ENCODE data around the gene GSPT1. TPM values are rescaled to one million over a fixed set of nuclear protein-coding genes. Genes with fewer than 3 reads are reported as not detected.
A peak's percentile ranks its signal among the peaks of the same experiment; 100 is the strongest.

GSPT1 gene
- 31.0 and 31.3 TPM in 2 replicates for polyA plus RNA-seq
- 66.0 and 71.8 TPM in 2 replicates for polyA minus RNA-seq

DNA sequence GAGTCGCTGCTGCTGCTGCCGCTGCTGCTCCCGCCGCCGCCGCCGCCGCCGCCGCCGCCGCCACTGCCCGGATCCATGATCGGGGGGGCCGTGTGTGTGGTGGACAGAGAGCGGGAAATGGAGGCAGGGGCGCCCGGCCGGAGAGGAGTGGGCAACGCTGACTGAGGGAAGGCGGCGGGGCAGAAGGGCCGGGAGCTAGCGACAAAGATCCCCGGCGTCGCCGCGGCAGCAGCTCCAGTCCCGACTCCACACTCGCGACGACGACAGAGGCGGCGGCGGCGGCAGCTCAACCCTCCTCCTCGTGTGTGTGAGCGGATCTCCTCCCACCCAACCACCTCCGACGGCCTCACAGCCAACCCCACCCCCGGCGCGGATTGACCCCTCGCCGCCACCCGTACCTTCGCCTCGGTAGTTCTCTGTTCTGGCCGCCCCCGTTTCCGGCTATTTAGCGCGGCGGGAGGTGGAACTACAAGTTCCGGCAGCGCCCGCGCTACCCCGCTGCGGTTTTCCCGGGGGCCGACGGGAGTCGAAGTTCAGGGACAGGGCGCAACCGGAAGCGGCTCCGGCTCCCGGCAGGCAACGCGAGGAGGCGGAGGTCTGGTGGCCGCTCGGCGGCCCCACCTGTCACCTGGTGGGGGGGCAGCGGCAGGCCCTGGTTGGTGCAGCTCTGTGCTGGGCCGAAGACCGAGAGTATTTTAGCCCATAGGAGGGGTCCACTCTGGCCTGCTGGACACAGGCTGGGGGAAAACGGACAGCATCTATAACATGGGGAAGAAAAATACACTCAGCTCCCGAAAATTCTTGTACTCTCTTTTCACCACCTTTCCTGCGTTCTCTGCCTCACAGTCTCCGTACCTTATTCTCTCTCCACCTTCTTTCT is at the start of gene GSPT1:
Gene GSPT1 (minus strand): TSS at position 313 of the 880 bp plus-strand sequence. CDS start 236 bp downstream, at position 77.
- Histone ChIP-seq H3K79me2 (replicated peaks; ENCODE audit: insufficient read depth, low read length) (peaks cover 37% of the 10 kb centered on the region), H3K4me3 (ENCODE audit: low read length) (peak within 1 kb of the TSS; percentile 85), H3K4me2 (ENCODE audit: low read length) (peak within 1 kb of the TSS; percentile 94), H3K9me2 (ENCODE audit: insufficient read depth, low read length) (no peaks in the 10 kb centered on the region), H4K20me1 (ENCODE audit: insufficient read depth) (no peaks in the 10 kb centered on the region), H3K27ac (ENCODE audit: low read length) (peak within 1 kb of the TSS; percentile 73), H2AFZ (ENCODE audit: low read depth, low read length) (peak within 1 kb of the TSS; percentile 90), H3F3A (ENCODE audit: insufficient read depth, low read length, poor library complexity, severe bottlenecking) (no peaks in the 10 kb centered on the region), H3K9ac (ENCODE audit: low read length) (peak within 1 kb of the TSS; percentile 79), H3K36me3 (ENCODE audit: insufficient read depth, low read length) (no peaks in the 10 kb centered on the region), H3K27me3 (ENCODE audit: insufficient read depth, low read depth, low read length) (no peaks in the 10 kb centered on the region), H3K9me3 (ENCODE audit: low read length) (no peaks in the 10 kb centered on the region)
- TF ChIP-seq SMC3 (conservative IDR thresholded peaks at IDR 0.05; ENCODE audit: poor library complexity) (no peak), EP300 (conservative IDR thresholded peaks at IDR 0.05; ENCODE audit: poor library complexity, severe bottlenecking) (peak; percentile 53), TAF1 (IDR thresholded peaks at IDR 0.05; ENCODE audit: low read depth) (peak; percentile 64), POLR2AphosphoS5 (IDR thresholded peaks at IDR 0.05) (peak; percentile 81), EZH2 (IDR thresholded peaks at IDR 0.05; ENCODE audit: borderline replicate concordance, insufficient read depth, low read length, poor library complexity, severe bottlenecking) (no peak), MXI1 (conservative IDR thresholded peaks at IDR 0.05; ENCODE audit: poor library complexity, severe bottlenecking) (peak; percentile 86)
- TF ChIP-seq, protein P1, sequence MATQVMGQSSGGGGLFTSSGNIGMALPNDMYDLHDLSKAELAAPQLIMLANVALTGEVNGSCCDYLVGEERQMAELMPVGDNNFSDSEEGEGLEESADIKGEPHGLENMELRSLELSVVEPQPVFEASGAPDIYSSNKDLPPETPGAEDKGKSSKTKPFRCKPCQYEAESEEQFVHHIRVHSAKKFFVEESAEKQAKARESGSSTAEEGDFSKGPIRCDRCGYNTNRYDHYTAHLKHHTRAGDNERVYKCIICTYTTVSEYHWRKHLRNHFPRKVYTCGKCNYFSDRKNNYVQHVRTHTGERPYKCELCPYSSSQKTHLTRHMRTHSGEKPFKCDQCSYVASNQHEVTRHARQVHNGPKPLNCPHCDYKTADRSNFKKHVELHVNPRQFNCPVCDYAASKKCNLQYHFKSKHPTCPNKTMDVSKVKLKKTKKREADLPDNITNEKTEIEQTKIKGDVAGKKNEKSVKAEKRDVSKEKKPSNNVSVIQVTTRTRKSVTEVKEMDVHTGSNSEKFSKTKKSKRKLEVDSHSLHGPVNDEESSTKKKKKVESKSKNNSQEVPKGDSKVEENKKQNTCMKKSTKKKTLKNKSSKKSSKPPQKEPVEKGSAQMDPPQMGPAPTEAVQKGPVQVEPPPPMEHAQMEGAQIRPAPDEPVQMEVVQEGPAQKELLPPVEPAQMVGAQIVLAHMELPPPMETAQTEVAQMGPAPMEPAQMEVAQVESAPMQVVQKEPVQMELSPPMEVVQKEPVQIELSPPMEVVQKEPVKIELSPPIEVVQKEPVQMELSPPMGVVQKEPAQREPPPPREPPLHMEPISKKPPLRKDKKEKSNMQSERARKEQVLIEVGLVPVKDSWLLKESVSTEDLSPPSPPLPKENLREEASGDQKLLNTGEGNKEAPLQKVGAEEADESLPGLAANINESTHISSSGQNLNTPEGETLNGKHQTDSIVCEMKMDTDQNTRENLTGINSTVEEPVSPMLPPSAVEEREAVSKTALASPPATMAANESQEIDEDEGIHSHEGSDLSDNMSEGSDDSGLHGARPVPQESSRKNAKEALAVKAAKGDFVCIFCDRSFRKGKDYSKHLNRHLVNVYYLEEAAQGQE (IDR thresholded peaks at IDR 0.05; ENCODE audit: borderline replicate concordance): peak; percentile 42
- TF ChIP-seq, protein P2, sequence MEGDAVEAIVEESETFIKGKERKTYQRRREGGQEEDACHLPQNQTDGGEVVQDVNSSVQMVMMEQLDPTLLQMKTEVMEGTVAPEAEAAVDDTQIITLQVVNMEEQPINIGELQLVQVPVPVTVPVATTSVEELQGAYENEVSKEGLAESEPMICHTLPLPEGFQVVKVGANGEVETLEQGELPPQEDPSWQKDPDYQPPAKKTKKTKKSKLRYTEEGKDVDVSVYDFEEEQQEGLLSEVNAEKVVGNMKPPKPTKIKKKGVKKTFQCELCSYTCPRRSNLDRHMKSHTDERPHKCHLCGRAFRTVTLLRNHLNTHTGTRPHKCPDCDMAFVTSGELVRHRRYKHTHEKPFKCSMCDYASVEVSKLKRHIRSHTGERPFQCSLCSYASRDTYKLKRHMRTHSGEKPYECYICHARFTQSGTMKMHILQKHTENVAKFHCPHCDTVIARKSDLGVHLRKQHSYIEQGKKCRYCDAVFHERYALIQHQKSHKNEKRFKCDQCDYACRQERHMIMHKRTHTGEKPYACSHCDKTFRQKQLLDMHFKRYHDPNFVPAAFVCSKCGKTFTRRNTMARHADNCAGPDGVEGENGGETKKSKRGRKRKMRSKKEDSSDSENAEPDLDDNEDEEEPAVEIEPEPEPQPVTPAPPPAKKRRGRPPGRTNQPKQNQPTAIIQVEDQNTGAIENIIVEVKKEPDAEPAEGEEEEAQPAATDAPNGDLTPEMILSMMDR (IDR thresholded peaks at IDR 0.05; ENCODE audit: poor library complexity, severe bottlenecking): peak; percentile 35

DNA sequence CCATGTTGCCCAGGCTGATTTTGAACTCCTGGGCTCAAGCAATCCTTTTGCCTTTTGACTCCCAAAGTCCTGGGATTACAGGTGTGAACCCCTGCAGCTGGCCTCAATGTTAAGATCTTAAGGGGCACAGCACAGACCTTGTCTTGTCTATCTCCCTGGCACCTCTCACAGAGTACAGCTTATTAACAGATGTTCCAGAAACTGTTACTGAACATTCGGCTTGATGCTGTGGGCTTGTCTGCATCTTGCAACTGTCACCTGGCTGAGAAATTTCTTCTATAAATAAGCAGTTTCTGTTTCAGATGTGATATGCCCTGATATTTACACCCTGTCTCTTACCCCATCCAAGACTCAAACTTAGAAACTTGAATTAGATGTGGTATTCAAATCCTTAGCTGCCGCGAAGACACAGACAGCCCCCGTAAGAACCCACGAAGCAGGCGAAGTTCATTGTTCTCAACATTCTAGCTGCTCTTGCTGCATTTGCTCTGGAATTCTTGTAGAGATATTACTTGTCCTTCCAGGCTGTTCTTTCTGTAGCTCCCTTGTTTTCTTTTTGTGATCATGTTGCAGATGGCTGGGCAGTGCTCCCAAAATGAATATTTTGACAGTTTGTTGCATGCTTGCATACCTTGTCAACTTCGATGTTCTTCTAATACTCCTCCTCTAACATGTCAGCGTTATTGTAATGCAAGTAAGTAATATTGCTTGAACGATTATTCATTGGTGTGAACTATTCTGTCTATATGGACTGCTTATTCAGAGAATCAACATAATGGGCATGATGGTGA is 49.2 kb upstream of the GSPT1 start, which contains the start of gene TNFRSF17:
Gene TNFRSF17 (plus strand): TSS at position 450 of the 791 bp plus-strand sequence. CDS start 115 bp downstream, at position 565.
- Histone ChIP-seq H3K36me3 (ENCODE audit: insufficient read depth, low read length) (no peaks in the 10 kb centered on the region), H3K9me3 (ENCODE audit: low read length) (no peaks in the 10 kb centered on the region), H3K79me2 (replicated peaks; ENCODE audit: insufficient read depth, low read length) (no peaks in the 10 kb centered on the region), H3K9me2 (ENCODE audit: insufficient read depth, low read length) (no peaks in the 10 kb centered on the region), H3K9ac (ENCODE audit: low read length) (no peak within 1 kb of the TSS), H3K4me3 (ENCODE audit: low read length) (no peak within 1 kb of the TSS), H2AFZ (ENCODE audit: low read depth, low read length) (no peak within 1 kb of the TSS), H3K4me2 (ENCODE audit: low read length) (no peak within 1 kb of the TSS), H4K20me1 (ENCODE audit: insufficient read depth) (no peaks in the 10 kb centered on the region), H3K27ac (ENCODE audit: low read length) (no peak within 1 kb of the TSS), H3F3A (ENCODE audit: insufficient read depth, low read length, poor library complexity, severe bottlenecking) (no peaks in the 10 kb centered on the region), H3K27me3 (ENCODE audit: insufficient read depth, low read depth, low read length) (no peaks in the 10 kb centered on the region)
- TF ChIP-seq MXI1 (conservative IDR thresholded peaks at IDR 0.05; ENCODE audit: poor library complexity, severe bottlenecking): no peak
- no peak for TF ChIP-seq TAF1 (IDR thresholded peaks at IDR 0.05; ENCODE audit: low read depth)
- no peak for TF ChIP-seq RAD21 (conservative IDR thresholded peaks at IDR 0.05)
- TF ChIP-seq POLR2AphosphoS5 (IDR thresholded peaks at IDR 0.05): no peak
- no peak for TF ChIP-seq SMC3 (conservative IDR thresholded peaks at IDR 0.05; ENCODE audit: poor library complexity)
- TF ChIP-seq, protein P2 (IDR thresholded peaks at IDR 0.05; ENCODE audit: poor library complexity, severe bottlenecking): no peak
- TF ChIP-seq EP300 (conservative IDR thresholded peaks at IDR 0.05; ENCODE audit: poor library complexity, severe bottlenecking): no peak
- TF ChIP-seq EZH2 (IDR thresholded peaks at IDR 0.05; ENCODE audit: borderline replicate concordance, insufficient read depth, low read length, poor library complexity, severe bottlenecking): no peak

Measured in neural cell (in vitro differentiated cells).